ENCODE measurements around the gene BMPR1B.

The BMPR1B gene

DNA sequence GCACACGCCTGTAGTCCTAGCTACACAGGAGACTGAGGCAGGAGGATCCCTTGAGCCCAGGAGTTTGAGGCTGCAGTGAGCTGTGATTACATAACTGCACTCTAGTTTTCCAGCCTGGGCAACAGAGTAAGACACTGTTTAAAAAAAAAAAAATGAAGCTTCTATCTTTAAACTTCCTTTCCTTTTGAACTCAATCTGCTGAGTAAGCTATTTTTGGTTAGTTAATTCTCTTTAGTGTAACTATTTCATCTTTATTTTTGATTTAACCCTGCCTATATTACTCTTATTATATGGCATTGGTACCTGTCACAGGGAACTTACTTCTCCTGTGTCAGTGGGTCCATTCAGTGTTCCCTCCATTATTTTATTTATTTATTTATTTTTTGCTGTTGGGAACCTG lies 160.8 kb downstream of the BMPR1B start:
- no peak for DNase-seq

DNA sequence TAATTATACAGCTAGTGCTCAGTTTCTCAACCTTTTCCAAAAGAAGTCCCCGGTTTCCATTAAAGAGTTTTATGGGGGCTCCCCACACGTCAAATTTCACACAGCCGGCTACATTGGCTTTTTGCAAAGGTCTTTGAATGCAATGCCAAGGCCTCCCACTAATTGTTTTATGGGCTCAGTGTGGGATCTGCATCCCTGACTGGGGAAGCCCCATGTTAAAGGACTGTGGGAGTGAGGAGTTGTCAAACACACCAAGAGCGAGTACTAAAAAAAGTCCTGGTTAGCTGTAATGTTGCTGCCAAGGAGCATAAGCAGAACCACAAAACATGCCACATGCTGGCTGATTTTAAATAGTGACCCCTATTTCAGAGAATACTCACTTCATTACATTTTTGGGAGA lies 162.6 kb downstream of the BMPR1B start:
- no peak for DNase-seq

DNA sequence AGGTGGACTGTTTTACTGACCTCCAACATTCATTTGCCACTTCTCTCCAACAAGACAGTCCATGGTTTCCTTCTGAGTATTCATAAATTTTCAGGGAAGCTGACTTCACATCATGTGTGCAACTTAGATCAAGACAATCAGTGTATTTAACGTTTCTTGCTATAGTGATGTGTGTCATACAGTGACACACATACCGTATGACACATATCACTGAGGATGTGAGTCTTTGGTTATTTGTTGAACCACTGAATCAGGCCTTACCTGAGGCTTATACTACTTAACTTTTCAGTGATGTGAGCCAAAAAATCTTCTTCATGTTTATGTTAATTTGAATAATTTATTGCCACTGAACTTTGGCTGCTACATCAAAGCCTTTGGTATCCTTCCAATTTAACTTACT lies 166.8 kb downstream of the BMPR1B start:
- DNase-seq = no peak

DNA sequence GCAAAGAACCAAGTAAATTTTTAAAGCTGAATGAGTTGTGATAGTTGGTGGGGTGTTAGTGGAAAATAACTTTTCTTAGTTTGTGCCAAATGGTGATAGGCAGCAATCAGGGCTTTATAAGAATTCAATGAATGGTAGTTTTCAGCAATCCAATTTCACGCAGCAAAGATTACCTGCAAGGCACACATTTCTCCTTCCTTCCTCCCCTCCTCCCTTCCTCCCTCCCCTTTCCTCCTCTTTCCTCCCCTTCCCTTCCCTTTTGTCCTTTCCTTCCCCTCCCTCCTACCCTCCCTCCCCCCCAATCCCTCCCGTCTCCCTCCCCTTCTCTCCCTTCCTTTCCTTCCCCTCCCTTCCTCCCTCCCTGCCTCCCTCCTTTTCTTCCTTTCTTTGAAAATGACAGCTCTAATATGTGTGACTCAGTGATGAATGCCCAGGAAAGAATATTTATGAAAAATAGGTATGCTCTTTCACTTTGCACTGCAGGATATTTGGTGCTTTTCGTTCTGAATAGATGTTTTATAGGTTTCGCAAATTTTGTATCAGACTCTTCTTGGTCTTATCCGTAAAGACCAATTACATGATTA lies 168.1 kb downstream of the BMPR1B start:
- DNase-seq = no peak

DNA sequence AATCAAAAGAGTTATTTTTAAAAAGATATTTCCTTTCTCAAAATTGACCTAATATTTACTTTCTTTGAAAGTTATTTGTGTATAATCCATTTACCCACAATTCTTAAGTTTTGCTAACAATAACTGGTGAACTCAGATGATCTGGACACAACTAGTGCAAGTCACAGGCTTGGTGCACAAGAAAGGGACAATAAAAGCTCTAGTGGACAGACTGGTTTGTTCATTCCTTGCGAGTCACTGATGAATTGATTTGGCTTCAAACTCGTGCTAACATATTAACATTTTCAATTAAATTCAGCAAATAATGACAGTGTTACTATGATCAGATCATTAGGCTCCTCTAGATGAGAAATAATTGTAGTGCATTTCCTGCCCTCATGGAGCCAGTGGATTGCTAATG lies 169.2 kb downstream of the BMPR1B start:
- no peak for DNase-seq

DNA sequence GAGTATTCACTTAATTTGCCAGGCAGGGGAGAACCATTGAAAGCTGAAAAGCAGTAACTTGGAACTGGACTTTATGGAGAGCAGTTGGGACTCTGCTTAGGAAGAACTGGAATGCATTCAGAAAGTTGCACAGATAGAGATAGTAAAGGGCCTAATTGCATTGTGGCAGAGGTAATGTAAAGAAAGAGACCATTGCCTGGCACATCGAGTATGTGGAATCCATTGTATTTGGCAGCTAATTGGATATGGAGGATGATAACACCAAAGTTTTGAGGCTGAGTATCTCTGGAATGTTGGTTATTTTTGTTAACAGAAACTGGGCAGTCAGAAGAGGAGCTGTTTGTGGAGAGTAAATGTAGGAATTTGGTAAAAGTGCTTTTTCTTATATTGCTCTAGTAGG lies 169.9 kb downstream of the BMPR1B start:
- DNase-seq = no peak

DNA sequence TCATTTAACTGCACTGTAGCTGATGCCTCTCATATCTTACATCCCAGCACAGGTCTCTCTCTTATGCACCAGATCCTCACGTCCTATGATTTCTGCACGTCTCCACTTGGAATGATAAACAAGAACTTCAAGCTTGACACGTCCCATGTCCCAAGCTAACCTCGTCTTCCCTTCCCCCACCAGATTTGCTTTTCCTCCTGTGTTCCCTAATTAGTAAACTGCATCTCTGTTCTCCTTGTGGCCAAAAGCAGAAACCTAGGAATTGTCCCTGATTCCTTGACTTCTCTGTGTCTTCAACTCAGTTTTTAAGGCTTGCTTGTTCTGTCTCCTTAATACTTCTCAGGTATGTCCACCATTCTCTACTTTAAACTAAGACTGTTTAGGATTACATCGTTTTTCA lies 171.9 kb downstream of the BMPR1B start:
- DNase-seq = no peak

DNA sequence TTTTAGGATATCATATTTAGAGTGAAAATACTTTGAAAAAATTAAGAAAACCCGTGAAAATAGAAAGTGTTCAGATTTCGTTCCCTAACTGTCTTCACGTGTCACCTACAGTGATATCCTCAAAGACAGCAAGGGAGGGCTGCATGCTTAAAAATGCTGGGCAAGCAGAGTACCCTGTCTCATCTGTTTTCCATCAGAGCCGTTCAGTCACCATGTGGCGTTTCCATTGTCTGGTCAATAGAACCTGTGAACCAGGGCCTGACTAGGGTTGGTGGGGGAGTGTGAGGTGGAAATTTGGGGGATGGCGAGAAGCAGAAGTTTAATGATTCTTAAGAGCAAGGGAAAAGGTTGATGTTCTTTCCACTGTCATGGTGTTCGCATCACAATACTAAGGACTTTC lies 173.9 kb downstream of the BMPR1B start:
- DNase-seq = no peak

DNA sequence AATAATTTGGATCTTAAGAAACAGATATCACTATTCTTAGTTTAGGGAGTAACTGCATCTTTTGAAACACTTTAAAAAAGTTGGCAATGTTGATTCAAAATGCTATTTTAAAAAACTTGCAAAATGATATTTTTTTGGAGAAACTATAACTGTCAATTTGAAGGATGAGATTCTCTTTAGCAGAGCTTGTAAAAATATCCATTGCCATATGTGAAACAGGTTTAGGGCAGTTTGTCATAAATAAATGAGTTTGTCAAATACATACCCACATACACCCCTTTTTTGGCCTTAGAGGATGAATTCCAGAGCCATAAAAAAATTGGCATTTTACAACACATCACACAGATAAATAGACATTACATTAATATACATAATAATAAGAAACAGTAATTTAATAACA lies 174.6 kb downstream of the BMPR1B start:
- no peak for DNase-seq

DNA sequence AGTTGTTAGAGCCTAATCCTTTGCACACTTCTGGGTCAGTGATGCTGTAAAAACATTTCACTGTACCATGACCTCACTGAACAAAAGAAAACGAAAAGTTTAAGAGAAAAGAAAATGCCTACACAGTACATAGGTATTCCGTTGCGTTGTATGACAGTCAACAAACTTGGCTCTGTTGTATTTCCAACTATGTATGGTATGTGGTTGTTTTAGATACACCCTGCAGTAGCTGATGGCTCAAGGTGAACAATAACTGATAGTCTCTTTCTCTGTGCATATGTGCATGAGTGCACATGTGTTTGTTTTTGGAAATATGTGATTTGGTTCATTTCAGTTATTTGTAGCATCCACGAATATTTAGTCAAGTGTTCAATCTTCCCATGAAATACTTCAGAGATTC lies 176.0 kb downstream of the BMPR1B start:
- DNase-seq = no peak

DNA sequence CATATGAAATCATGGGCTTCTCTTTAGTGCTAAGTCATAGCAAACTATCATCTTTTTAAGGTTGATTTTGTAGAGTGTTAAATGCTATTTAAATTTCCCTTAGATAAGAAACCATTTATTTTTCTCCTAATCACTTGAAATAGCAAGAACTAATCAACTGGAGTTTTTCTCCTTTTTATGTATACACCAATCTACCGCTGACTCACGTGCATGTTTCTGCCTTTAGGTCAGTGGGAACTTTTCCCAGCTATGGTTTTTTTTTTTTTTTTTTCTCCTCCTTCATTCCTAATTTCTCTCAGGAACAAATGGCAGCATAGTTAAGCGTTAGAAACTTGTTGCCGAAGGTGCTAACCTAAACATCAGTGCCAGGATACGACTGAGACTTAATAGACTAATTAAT lies 176.4 kb downstream of the BMPR1B start:
- no peak for DNase-seq

DNA sequence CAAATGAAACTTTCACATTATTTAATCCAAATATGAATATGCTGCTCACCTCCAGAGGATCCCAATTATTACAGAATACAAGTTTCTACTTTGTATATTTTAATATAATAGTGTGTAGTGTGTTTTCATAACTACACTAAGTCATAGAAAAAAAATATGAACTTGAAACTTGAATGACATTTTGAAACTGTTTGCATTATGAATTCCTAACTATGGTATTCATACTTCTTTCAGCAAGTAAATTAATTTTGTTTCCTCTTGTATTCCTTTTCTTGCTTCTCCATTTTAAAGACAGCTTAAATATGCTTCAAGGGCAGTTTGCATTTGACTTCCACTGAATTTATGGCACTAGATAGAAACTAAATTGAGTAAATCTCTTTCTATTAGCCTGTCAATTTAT lies 177.1 kb downstream of the BMPR1B start:
- no peak for DNase-seq

DNA sequence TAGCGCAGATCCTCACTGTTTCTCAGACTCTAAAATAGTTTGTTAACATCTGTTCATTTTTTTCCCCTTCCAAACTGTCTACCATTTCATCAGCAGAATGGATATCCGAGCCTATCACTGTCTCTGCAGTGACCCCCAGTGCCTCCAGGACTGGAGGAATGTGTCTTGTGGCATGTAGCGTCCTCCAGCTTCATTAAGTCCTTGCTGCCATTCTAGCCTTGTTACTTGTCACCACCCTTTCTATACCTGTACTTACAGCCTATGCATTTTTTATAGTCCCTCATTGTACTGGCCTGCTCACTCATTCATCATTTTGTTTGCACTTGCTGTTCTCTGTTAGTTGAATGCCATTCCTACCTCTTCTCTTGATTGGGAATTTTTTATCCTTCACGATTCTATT lies 179.1 kb downstream of the BMPR1B start:
- DNase-seq = no peak

DNA sequence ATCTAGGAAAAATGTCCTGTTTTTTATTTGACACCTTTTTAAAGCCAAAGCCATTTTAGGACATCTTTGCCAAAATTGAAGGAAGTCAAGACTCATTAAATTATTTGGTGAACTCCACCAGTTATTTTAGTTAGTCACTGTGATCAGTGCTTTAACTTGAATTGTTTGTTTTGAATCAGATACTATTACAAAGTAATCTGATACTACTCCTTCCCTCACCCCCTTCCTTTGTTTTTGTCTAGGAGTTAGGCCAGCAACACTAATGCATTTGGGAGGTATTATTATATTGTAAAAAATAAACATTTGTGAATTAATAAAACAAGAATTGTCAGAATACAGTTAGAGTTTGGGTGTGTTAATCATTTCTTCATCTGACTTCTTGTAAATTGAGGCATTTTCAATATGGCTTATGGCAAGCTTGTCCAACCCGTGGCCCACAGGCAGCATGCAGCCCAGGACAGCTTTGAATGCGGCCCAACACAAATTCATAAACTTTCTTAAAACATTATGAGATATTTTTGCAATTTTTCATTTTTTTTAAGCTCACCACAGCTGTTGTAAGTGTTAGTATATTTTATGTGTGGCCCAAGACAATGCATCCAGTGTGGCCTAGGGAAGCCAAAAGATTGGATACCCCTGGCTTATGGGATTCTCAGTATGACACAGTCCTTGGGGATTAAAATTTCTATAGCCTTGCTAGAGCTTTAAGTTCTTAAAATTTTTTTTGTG lies 182.2 kb downstream of the BMPR1B start:
- DNase-seq = no peak

DNA sequence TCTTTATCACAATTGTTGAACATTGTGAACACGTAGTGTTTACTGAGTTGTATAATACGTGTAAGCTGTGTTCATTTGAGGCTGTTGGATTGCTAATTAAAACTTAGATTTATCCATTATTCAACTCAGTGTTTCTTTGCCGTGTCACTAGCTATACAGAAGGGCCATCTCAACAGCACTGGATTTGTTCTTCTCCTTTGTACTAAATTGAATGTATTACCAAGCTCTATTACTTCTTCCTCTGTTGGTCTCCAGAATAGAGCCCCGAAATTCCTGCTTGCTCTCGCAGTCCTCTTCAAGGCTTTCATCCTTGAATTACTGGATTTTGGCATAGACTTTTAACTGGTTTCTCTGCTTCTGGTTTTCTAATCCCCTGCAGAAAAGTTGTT lies 182.8 kb downstream of the BMPR1B start:
- DNase-seq = no peak

DNA sequence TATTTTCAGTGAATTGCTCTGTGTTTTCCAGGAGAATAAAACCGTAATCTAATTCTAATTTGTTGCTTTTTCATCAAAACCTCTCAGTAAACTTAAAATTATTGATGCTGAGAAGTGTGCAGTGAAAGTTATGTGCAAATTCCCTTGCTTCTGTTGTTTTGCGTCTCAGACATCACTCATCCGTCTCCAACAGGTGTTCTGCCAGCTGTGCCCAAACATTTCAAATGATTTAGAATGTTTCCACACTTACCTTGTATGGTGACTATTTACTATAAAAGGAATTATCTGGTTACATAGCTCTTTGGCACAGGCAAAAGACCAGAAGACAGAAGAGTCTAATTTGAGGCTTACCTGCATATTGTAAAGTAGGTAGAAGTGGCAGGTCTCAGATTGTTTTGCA lies 184.0 kb downstream of the BMPR1B start:
- no peak for DNase-seq

DNA sequence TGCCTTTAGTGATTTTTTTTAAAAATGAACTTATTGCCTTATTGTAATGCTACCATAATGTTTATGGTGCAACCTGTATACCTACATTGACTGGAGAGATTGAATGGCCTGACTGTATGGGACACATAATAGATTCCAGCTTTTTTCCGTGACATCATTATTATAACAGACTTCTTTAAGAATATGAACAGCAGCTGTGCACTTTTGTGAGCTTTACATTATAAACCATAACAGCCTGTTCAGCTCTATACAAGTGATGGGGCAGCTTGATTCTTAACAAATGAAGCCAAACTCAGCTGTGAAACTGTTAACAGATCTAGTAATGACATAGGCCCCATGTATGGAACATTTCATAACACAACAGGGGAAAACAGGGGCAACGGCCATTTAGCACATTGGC lies 187.0 kb downstream of the BMPR1B start:
- no peak for DNase-seq

DNA sequence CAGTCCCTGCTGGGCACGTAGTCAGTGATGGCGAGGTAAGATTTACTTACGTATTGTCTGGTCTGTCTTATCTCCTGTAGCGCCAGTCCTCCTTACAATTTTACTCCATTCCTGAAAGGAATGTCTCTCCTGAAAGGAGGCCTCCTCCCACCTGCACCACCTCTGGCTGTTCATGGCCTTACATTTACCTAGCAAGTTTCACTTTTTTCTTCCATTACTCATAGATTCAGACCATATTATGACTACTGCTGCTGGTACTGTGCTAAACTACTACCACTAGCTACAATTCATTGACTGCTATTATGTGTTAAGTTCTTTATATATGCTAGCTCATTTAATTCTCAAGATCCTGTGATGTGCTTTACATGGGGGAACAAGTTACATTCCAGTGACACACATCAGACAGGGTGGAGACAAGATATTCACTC lies 189.9 kb downstream of the BMPR1B start:
- DNase-seq = no peak

DNA sequence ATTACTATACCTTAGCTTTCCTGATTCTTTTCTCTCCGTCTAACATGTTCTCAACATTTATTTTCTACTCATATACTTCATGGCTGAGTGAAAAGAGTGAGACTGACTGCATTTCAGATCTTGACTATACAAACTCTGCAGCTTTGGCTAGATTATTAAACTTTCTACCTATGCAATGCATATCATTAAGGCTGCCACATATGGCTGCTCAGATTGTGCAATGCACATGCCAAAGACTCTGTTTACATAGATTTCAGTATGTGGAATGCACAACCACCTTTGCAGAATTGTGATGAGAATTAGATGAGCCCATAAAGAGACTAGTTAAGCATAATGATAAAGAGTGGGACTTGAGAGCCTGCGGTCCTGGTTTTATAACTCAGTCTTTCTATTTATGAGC lies 196.5 kb downstream of the BMPR1B start:
- DNase-seq = no peak

DNA sequence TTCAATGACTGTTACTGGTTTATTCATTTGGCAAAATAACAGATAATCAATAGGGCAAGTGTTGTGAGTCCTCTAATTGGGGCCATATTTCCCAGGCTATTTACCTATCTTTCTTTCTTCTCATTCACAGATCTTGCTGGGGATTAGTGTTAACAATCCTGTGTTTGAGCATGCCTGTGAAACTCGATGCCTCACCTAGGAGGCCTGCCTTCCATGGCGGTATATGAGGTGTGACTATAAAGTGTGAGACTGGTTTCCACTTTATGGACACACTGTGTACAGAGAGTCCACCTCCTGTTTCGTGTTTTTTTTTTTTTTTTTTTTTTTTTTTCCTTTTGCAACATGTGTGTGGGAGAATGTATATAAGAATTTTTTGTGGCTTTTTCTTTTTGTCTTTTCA lies 199.3 kb downstream of the BMPR1B start:
- DNase-seq = no peak

DNA sequence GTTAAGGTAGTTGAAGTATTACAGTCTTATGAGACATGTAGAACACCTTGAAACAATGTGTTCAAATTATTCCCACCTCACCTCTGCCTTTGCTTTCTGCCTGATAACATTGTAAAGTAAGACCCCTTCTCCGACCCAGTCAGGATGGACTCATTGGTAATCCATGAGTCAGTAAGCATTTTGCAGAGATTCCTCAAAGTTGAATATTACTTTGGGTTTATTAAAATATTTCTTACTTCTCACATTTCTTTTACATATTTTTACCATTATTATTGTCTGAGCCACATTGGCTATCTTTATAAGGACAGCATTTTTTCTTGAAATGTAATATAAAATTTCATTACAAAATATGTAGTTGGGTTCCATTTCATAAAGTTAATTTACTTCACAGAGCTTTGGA lies 201.6 kb downstream of the BMPR1B start:
- no peak for DNase-seq

DNA sequence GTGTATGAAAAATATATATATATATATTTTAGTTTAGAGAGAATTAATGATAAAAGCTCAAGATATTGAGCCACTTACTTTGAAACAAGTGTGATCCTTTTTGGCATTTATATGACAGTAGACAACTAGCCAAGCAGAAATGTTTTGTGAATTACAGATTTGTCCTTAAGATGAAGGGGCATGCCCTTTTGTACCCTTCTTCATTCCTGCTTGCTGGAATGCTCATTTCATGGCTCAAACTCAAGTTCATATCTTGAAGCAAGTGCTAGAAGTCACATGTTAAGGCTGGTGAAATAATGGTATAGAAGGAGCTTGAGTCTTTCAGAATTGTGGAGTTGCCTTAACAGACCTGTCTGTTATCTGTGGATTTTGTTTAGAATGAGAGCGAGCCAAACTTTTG lies 203.0 kb downstream of the BMPR1B start:
- no peak for DNase-seq

DNA sequence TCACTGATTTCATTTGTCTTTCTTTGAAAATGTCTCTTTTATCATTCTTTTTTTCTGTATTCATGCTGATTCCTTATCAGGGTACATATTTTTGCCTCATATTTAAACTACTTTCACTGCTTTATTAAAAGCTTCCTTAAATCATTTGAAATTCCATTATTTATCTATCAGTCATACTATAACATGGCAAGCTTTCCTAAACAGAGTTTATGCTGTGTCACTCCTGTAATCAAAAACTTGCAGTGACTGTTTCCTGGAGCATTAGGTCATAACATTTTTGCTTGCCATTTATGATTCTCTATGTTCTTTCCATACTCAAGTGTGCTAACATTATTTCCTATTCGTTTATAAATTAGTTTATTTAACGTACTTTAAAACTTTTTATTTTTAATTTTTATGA lies 203.7 kb downstream of the BMPR1B start:
- no peak for DNase-seq

DNA sequence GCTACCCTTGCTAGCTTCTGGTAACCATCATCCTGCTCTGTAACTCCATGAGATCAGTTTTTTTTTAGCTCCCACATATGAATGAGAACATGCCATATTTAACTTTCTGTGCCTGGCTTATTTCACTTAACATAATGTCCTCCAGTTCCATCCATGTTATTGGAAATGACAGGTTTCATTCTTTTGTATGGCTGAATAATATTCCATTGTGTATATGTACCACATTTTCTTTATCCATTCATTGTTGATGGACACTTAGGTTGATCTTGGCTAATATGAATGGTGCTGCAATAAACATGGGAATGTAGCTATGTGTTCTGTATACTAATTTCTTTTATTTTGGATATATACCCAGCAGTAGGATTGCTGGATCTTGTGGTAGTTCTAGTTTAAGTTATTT lies 204.7 kb downstream of the BMPR1B start:
- no peak for DNase-seq

DNA sequence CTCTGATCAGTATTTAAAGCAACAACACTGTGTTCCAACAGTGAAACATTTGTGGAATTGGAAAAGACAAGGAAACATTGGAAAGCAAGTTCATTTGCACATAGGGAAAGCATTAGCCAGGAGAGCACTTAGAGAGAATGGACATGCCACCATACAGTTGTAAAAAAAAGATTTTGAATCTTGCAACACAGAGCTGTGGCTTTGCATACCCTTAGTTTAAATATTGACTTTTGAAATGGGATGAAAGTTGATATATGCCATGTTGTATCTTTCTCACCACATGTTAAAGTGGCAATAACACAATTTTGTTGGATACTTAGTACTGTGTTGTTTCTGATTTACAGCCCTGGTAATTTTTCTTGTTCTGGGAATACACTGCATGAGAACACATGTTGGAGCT lies 208.1 kb downstream of the BMPR1B start:
- no peak for DNase-seq
